ENCODE results near the gene MEN1.

The MEN1 gene

GRCh38 chr11:64784813-64785581, 25.4 kb downstream of the MEN1 start:
- TF ChIP-seq CTCF (IDR thresholded peaks at IDR 0.05; ENCODE audit: low read depth, low read length) = no peak
- no peak for DNase-seq (ENCODE audit: extremely low read depth, low read depth)

- TF ChIP-seq CTCF (IDR thresholded peaks at IDR 0.05; ENCODE audit: low read depth, low read length) = no peak
- DNase-seq (ENCODE audit: extremely low read depth, low read depth) = peak; percentile 99
Measured at GRCh38 chr11:64778473-64779298, 31.7 kb downstream of the MEN1 start, which contains the start of gene SF1. SF1 (minus strand) TSS chr11:64778542; CDS start chr11:64778392, 150 bp downstream.

GRCh38 chr11:64778223-64778472, 32.2 kb downstream of the MEN1 start:
- TF ChIP-seq CTCF (IDR thresholded peaks at IDR 0.05; ENCODE audit: low read depth, low read length) = no peak
- no peak for DNase-seq (ENCODE audit: extremely low read depth, low read depth)

- TF ChIP-seq CTCF (IDR thresholded peaks at IDR 0.05; ENCODE audit: low read depth, low read length) = no peak
- DNase-seq (ENCODE audit: extremely low read depth, low read depth) = peak; percentile 46
Measured at GRCh38 chr11:64777449-64778222, 32.7 kb downstream of the MEN1 start.

GRCh38 chr11:64776875-64777274, 33.5 kb downstream of the MEN1 start:
- no peak for DNase-seq (ENCODE audit: extremely low read depth, low read depth)

GRCh38 chr11:64776425-64776824, 33.9 kb downstream of the MEN1 start:
- no peak for TF ChIP-seq CTCF (IDR thresholded peaks at IDR 0.05; ENCODE audit: low read depth, low read length)
- DNase-seq (ENCODE audit: extremely low read depth, low read depth) = no peak

More at GRCh38 chr11:64776875-64777274, 33.5 kb downstream of the MEN1 start:
- TF ChIP-seq CTCF (IDR thresholded peaks at IDR 0.05; ENCODE audit: low read depth, low read length) = no peak
